ENCODE measurements around the gene HPD.
A peak's percentile ranks its signal among the peaks of the same experiment; 100 is the strongest.

The HPD gene

DNA sequence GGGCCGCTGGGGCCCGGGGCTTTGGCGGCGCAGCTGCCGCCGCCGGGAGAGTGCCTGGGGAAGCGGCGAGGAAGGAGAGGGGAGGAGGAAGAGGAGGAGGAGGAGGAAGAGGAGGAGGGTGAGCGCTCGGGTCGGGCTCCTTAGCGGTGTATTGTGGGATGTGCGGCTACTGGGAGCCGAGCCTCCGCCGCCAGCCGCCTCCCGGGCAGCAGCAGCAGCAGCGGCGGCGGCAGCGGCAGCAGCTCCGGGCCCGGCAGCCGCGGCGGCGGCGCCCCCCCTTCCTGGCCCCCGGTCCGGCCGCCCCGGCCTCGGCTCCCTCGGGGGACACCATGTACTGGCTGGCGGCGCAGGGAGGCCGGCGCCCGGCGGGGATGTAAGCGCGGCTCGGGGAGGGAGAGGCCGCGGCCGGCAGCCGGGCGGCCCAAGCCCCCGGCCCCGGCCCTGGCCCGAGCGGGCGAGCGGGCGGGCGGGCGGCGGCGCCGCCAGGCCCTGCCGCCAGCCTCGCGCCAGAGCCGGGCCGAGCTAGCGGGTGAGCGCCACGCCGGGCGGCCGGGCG, 54.7 kb downstream of the HPD start, which contains the start of gene SETD1B:
Gene SETD1B, plus strand, starts transcription at position 149 of the 556 bp plus-strand sequence. CDS start 729 bp downstream, outside the sequence.
- H3K27ac ChIP-seq (ENCODE audit: low read length), result no peak within 1 kb of the TSS
- H3K4me3 ChIP-seq (ENCODE audit: low read length), result peak within 1 kb of the TSS; percentile 42; the same call in 1 of the 2 replicates
- no CpG with 5 or more reads among the region's 74 CpGs for WGBS (ENCODE audit: insufficient coverage, insufficient read length)
- no peaks in the 10 kb centered on the region for H3K9me3 ChIP-seq (ENCODE audit: control insufficient read depth, insufficient read depth, low read length)
- no peak for DNase-seq (ENCODE audit: low read depth, low spot score)
- no peaks in the 10 kb centered on the region for H3K36me3 ChIP-seq (ENCODE audit: control insufficient read depth, insufficient read depth, low read length)
- no peaks in the 10 kb centered on the region for H3K27me3 ChIP-seq (ENCODE audit: control insufficient read depth, insufficient read depth, low read length)
- peaks cover 4% of the 10 kb centered on the region; the same call in 1 of the 2 replicates for H3K4me1 ChIP-seq (ENCODE audit: control insufficient read depth, insufficient read depth, low read length)

DNA sequence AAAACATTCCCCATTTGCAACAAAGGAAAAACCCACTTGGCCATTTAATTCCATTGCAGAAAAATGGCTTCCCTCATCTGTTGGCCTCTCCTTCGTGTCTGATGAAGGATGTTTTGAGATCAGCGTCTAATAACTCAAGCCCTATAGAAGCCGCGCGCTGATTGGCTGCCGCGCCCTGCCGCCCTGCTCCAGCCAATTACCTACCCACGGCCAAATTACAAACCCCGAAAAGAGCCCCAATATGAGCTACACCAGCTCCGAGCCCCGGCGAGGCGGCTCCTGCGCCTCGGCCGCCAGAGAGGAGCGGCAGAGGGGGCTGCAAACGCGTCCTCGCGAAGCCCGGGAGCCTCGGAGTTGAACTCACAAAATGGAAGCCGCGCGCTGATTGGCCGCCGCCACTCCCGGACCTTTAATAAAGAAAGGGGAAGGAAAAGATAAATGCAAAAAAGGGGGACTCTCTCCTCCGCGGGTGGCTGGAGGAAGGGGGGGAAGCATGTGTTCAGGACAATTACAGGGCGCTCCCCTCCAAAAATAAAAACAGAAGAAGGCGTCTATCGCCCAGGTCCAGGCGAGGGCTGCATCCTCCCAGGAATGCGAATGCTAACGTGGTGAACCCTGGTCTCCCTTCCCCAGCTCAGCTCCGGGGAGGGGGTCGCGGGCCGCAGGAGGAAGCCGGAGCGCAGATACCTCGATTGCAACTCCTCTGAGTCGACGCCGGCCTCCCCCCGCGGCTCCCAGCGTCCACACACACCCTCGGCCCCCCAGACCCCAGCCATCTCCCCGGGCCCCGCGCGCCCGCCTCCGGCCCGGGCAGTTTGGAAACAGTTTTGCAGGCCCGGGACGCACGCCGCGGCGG, 55.6 kb downstream of the HPD start:
- Histone ChIP-seq H3K27me3 (ENCODE audit: control insufficient read depth, insufficient read depth, low read length) (no peaks in the 10 kb centered on the region), H3K4me3 (ENCODE audit: low read length) (peak overlapping the region; percentile 42; the same call in 1 of the 2 replicates), H3K4me1 (ENCODE audit: control insufficient read depth, insufficient read depth, low read length) (peaks cover 6% of the 10 kb centered on the region; the same call in 1 of the 2 replicates), H3K9me3 (ENCODE audit: control insufficient read depth, insufficient read depth, low read length) (no peaks in the 10 kb centered on the region), H3K36me3 (ENCODE audit: control insufficient read depth, insufficient read depth, low read length) (no peaks in the 10 kb centered on the region), H3K27ac (ENCODE audit: low read length) (no peak overlapping the region)
- no CpG with 5 or more reads among the region's 65 CpGs for WGBS (ENCODE audit: insufficient coverage, insufficient read length)
- DNase-seq (ENCODE audit: low read depth, low spot score), result no peak

DNA sequence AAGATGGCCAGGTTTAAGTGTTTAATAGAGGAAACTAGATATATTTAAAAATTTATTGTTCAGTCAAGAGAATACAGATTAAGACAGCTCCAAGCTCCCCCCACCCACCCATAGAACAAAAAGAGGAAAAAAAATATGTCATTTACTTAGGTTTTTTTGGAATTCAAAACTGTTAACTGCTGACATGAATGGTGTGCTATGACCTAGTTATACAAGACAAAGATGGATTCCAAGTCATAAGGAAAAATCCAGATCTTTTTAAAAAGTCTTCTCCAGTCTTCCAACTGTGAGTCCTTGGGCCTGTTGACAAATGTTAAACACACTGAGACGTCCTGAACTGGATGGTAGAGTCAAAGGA, 56.2 kb downstream of the HPD start:
- DNase-seq (ENCODE audit: low read depth, low spot score), result no peak
- WGBS (ENCODE audit: insufficient coverage, insufficient read length), result no CpG with 5 or more reads among the region's 1 CpG

DNA sequence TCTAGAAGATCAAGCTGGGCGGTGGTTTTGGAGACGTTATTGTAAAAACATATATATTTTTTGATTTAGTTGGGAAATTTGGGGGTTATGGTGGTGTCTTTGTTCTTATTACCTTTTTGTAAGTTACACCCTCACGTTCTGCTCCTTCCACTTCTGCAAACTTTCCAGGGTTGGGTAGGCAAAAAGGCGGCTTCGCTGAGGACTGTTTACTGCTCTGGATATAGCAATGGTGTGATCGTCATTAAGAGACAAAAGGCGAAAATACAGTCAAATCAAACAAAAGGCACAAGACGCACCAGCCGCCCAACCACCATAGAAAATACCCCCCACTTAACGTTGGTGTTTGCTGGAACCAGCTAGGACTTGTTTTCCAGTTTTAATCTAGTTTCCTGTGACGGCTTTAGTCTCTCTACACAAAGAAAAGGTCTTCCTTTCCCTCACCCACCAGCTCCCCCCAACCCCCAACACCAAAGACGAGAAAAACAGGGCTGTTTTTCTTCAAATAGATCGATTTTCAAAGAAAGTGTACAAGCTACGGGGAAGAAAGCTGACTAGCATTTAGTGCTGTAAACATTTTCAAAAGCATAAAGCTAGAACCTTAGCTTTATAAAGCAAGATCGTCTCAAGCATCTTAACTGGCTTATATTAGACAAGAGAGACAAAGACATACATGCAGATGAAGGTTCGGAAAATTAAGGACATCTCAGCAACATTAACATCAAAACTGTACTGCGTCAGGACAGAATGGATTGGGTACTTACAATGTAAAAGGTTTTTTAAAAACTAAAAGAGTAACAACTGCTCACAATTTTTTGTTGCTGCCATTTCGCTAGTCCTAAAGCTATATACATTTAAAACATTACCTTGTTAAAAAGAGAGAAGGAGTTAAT, 56.8 kb downstream of the HPD start:
- H3K4me3 ChIP-seq (ENCODE audit: low read length), result peak overlapping the region; percentile 60; the same call in 1 of the 2 replicates
- peaks cover 13% of the 10 kb centered on the region for H3K4me1 ChIP-seq (ENCODE audit: control insufficient read depth, insufficient read depth, low read length)
- no peaks in the 10 kb centered on the region for H3K36me3 ChIP-seq (ENCODE audit: control insufficient read depth, insufficient read depth, low read length)
- 100% methylated on average over 2 of the region's 18 CpGs for WGBS (ENCODE audit: insufficient coverage, insufficient read length)
- H3K27ac ChIP-seq (ENCODE audit: low read length), result no peak overlapping the region
- H3K9me3 ChIP-seq (ENCODE audit: control insufficient read depth, insufficient read depth, low read length), result no peaks in the 10 kb centered on the region
- H3K27me3 ChIP-seq (ENCODE audit: control insufficient read depth, insufficient read depth, low read length), result no peaks in the 10 kb centered on the region
- no peak for DNase-seq (ENCODE audit: low read depth, low spot score)

More for the DNA sequence above, 56.2 kb downstream of the HPD start:
- Histone ChIP-seq H3K4me1 (ENCODE audit: control insufficient read depth, insufficient read depth, low read length) (peaks cover 10% of the 10 kb centered on the region), H3K27me3 (ENCODE audit: control insufficient read depth, insufficient read depth, low read length) (no peaks in the 10 kb centered on the region), H3K36me3 (ENCODE audit: control insufficient read depth, insufficient read depth, low read length) (no peaks in the 10 kb centered on the region), H3K4me3 (ENCODE audit: low read length) (peak overlapping the region; percentile 42; the same call in 1 of the 2 replicates), H3K9me3 (ENCODE audit: control insufficient read depth, insufficient read depth, low read length) (no peaks in the 10 kb centered on the region), H3K27ac (ENCODE audit: low read length) (no peak overlapping the region)

DNA sequence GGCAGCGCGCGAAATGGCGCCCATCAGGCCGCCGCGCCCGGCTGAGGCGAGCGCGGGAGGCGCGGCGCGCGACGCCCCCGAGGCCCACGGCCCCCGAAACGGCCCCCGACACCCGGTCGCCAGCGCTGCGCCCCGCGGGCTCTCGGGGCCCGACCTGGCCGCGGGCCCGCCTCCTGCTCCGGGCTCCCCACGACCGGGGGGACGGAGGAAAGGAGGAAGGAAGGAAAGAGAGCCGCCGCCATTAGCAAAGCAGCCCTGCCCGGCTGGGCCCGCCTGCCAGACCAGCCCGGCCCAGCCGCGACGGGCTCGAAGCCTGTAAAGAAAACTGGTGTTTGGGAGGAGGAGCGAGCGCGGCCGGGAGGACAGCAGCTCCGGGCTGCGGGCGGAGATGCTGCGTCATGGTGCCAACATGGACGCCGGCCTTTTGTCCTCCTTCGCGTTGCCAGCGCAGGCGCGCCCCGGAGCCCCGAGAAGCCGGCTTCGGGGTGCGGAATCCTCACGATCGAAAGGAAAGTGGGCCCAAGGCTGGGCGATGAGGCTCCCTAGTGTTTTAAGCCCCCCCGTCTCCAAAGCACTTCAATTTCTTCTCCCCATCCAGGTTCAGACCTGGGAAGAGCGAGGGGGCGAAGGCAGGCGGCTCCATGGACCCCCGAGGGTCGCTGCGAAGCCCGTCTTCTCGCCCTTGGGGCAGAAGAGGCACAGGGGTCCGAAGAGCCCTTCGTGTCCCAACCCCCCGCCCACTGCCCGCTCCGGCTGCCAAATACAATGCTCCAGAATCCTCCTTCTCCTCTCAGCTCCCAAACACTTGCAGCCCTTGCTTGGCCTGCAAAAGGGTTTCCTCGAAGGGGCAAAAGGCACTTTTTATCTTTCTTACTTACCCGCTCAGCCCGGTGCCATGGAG, 57.7 kb downstream of the HPD start:
- Histone ChIP-seq H3K36me3 (ENCODE audit: control insufficient read depth, insufficient read depth, low read length) (peaks cover under 1% of the 10 kb centered on the region), H3K4me3 (ENCODE audit: low read length) (peak overlapping the region; percentile 60), H3K27ac (ENCODE audit: low read length) (no peak overlapping the region), H3K4me1 (ENCODE audit: control insufficient read depth, insufficient read depth, low read length) (peaks cover 13% of the 10 kb centered on the region), H3K27me3 (ENCODE audit: control insufficient read depth, insufficient read depth, low read length) (no peaks in the 10 kb centered on the region), H3K9me3 (ENCODE audit: control insufficient read depth, insufficient read depth, low read length) (no peaks in the 10 kb centered on the region)
- DNase-seq (ENCODE audit: low read depth, low spot score), result no peak
- WGBS (ENCODE audit: insufficient coverage, insufficient read length), result no CpG with 5 or more reads among the region's 86 CpGs

DNA sequence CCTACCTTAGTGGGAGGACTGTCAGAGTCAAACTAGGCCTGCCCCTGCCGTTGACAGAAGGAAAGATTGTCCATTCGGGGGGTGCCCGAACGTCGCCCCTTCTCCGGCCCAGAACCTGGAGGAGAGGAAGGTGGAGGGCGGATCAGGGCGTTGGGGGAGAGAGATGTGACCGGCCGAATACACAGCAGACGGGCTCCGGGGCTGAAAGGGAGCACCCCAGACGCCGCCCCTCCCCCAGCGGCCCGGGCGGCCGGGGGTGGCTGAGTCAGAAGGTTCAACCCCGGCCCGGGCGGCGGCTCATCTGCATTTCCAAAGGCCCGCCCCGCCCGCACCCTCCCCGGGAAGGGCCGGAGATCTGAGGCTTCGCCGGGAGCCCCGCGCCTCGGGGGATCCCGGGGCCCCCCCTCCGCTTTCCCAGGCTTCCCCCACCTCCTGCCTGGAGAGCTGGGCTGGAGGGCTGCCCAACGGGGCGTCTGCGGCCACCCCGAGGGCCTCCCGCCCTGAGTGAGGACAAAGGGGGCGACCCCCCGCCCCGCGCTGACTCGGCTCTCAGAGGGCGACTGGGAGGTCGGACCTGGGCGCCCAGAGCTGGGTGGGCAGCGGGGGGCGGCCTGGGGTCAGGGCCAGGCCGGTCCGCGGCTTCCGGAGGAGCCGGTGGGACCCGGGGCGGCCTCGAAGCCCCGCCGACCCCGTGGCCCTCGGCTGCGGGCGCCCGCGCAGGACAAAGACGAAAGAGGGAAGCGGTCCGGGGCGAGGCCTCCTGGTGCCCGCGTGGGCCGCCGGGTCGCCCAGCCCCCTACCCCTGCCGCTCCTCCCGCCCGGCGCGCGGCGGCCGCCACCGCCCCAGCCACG, 58.6 kb downstream of the HPD start:
- WGBS (ENCODE audit: insufficient coverage, insufficient read length), result no CpG with 5 or more reads among the region's 84 CpGs
- Histone ChIP-seq H3K27me3 (ENCODE audit: control insufficient read depth, insufficient read depth, low read length) (no peaks in the 10 kb centered on the region), H3K4me1 (ENCODE audit: control insufficient read depth, insufficient read depth, low read length) (peaks cover 11% of the 10 kb centered on the region), H3K36me3 (ENCODE audit: control insufficient read depth, insufficient read depth, low read length) (peaks cover 4% of the 10 kb centered on the region), H3K4me3 (ENCODE audit: low read length) (peak overlapping the region; percentile 60; the same call in 1 of the 2 replicates), H3K9me3 (ENCODE audit: control insufficient read depth, insufficient read depth, low read length) (no peaks in the 10 kb centered on the region), H3K27ac (ENCODE audit: low read length) (no peak overlapping the region)
- DNase-seq (ENCODE audit: low read depth, low spot score), result no peak

DNA sequence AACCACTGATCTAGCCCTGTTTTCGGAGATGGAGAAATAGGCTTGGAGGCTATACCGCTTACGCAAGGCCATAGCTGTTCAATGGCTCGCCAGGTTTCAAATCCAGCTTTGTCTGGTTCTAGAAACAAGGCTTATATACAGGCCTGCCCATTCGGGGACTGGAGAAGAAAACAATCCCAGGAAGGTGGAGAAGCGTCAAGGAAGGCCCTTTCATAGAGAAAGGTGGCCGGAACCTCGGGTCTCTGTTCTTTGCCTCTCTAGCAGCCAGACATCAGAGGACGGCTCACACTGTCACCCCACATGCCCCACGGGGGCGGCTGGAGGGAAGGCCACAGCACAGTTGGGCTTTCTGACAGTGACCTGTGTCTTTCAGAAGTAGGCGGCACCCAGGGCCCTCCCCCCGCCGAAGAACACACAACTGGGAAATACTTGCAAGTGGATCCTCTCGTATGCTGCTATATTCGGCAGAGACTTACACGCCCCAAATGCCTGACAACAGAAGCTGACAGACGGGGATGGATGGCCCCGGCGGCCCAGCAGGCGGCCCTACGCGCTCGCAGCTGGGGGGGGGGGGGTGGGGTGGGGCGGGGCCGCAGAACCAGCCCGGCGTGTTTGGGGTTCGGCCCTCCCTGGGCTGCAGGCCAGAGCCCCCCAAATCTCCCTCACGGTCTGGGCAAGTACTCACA, 59.4 kb downstream of the HPD start:
- no peak overlapping the region for H3K27ac ChIP-seq (ENCODE audit: low read length)
- no peaks in the 10 kb centered on the region for H3K9me3 ChIP-seq (ENCODE audit: control insufficient read depth, insufficient read depth, low read length)
- H3K36me3 ChIP-seq (ENCODE audit: control insufficient read depth, insufficient read depth, low read length), result peaks cover 4% of the 10 kb centered on the region
- H3K4me3 ChIP-seq (ENCODE audit: low read length), result peak overlapping the region; percentile 60; the same call in 1 of the 2 replicates
- H3K27me3 ChIP-seq (ENCODE audit: control insufficient read depth, insufficient read depth, low read length), result no peaks in the 10 kb centered on the region
- no peak for DNase-seq (ENCODE audit: low read depth, low spot score)
- H3K4me1 ChIP-seq (ENCODE audit: control insufficient read depth, insufficient read depth, low read length), result peaks cover 11% of the 10 kb centered on the region
- WGBS (ENCODE audit: insufficient coverage, insufficient read length), result no CpG with 5 or more reads among the region's 30 CpGs

DNA sequence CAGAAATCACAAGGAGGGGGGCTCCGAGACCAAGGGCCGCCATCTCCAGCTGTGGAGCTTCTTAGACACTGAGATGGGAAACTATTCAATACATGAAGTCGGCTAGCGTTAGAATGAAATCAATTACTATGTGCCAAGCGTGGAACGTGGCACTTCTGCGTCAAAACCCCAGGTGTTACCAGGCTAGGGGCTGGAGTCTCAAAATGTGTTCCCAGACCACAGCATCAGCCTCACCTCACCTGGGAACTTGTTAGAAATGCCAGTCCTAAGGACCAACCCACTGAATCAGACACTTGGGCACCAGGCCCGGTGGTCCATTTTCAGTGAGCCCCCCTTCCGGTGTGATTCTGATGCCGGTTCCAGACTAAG, 59.9 kb downstream of the HPD start:
- Histone ChIP-seq H3K27me3 (ENCODE audit: control insufficient read depth, insufficient read depth, low read length) (no peaks in the 10 kb centered on the region), H3K36me3 (ENCODE audit: control insufficient read depth, insufficient read depth, low read length) (peaks cover 4% of the 10 kb centered on the region), H3K4me1 (ENCODE audit: control insufficient read depth, insufficient read depth, low read length) (peaks cover 11% of the 10 kb centered on the region), H3K9me3 (ENCODE audit: control insufficient read depth, insufficient read depth, low read length) (no peaks in the 10 kb centered on the region), H3K27ac (ENCODE audit: low read length) (no peak overlapping the region), H3K4me3 (ENCODE audit: low read length) (no peak overlapping the region; the same call in 1 of the 2 replicates)
- no CpG with 5 or more reads among the region's 10 CpGs for WGBS (ENCODE audit: insufficient coverage, insufficient read length)
- no peak for DNase-seq (ENCODE audit: low read depth, low spot score)
